GM23248 (cell line): Measurements from ENCODE around the gene AOC3. TPM values are rescaled to one million over a fixed set of nuclear protein-coding genes. Genes with fewer than 3 reads are reported as not detected.
A peak's percentile ranks its signal among the peaks of the same experiment; 100 is the strongest.

ENCODE experiments used
- DNase-seq: peaks from one replicate; pipeline ENCODE4 v3.0.0-alpha.2; 2015
- H2AFZ ChIP-seq: fragments of 200-600 bp; sonication (generic); 2 replicates; pipeline ENCODE4 v1.6.1; 2016; ENCODE audit warnings: antibody characterized with exemption
- H3F3A ChIP-seq: fragments of 200-600 bp; sonication (generic); 2 replicates; pipeline ENCODE4 v1.6.1; 2016; ENCODE audit warnings: mild to moderate bottlenecking, antibody characterized with exemption, mixed run types; ENCODE audit not compliant: insufficient read depth
- H3K27ac ChIP-seq: fragments of 200-600 bp; sonication (generic); 2 replicates; pipeline ENCODE4 v1.5.1; 2016; ENCODE audit warnings: mild to moderate bottlenecking
- H3K27me3 ChIP-seq: fragments of 200-600 bp; sonication (generic); replicated peaks from 2 replicates; pipeline ENCODE4 v1.6.1; 2016; ENCODE audit warnings: mild to moderate bottlenecking; ENCODE audit not compliant: insufficient read depth
- H3K36me3 ChIP-seq: fragments of 200-600 bp; sonication (generic); 2 replicates; pipeline ENCODE4 v1.6.1; 2016; ENCODE audit warnings: low read depth, mild to moderate bottlenecking
- H3K4me1 ChIP-seq: fragments of 200-600 bp; sonication (generic); 2 replicates; pipeline ENCODE4 v1.6.1; 2016; ENCODE audit warnings: mild to moderate bottlenecking; ENCODE audit not compliant: insufficient read depth
- H3K4me2 ChIP-seq: fragments of 200-600 bp; sonication (generic); one replicate; pipeline ENCODE4 v1.6.1; 2016; ENCODE audit warnings: mild to moderate bottlenecking; ENCODE audit not compliant: unreplicated experiment
- H3K4me3 ChIP-seq: fragments of 200-600 bp; sonication (generic); 2 replicates; pipeline ENCODE4 v1.5.1; 2016; ENCODE audit warnings: mild to moderate bottlenecking
- H3K79me2 ChIP-seq: fragments of 200-600 bp; sonication (generic); 2 replicates; pipeline ENCODE4 v1.6.1; 2016; ENCODE audit warnings: mild to moderate bottlenecking; ENCODE audit not compliant: insufficient read depth
- H3K9ac ChIP-seq: fragments of 200-600 bp; sonication (generic); 2 replicates; pipeline ENCODE4 v1.6.1; 2016; ENCODE audit warnings: mild to moderate bottlenecking
- H3K9me2 ChIP-seq: fragments of 200-600 bp; sonication (generic); 2 replicates; pipeline ENCODE4 v1.6.1; 2016; ENCODE audit warnings: mixed run types, mild to moderate bottlenecking, moderate library complexity; ENCODE audit not compliant: insufficient read depth
- H3K9me3 ChIP-seq: fragments of 200-600 bp; sonication (generic); one replicate; pipeline ENCODE4 v1.6.1; 2017; ENCODE audit warnings: low read depth
- H4K20me1 ChIP-seq: fragments of 200-600 bp; sonication (generic); 2 replicates; pipeline ENCODE4 v1.6.0; 2016; ENCODE audit not compliant: insufficient read depth
- EZH2 ChIP-seq: fragments of 200-600 bp; sonication (generic); IDR thresholded peaks from 2 replicates; pipeline ENCODE4 v1.6.1; 2018; ENCODE audit warnings: antibody characterized with exemption, mild to moderate bottlenecking; ENCODE audit not compliant: insufficient read depth, poor library complexity, severe bottlenecking
- EZH2phosphoT487 ChIP-seq: fragments of 200-600 bp; sonication (generic); IDR thresholded peaks from 2 replicates; pipeline ENCODE4 v1.6.1; 2018; ENCODE audit warnings: antibody characterized with exemption, moderate library complexity, mild to moderate bottlenecking, low read depth; ENCODE audit not compliant: insufficient read depth
- WGBS, 2 experiments: methylation state at CpG; one replicate each; pipeline ENCODE4 v1.1.6; 2015 to 2017; ENCODE audit warnings: low lambda C conversion rate in 2 of 2, low coverage in 1 of 2; ENCODE audit errors: missing lambda C conversion rate in 2 of 2; 5-methylcytosine and 5-hydroxymethylcytosine counted together
- in situ Hi-C: fragments of 300-500 bp; cut with MboI; formaldehyde crosslinking; loops from 2 replicates; pipeline ENCODE4 v1.15.0; 2020
- polyA plus RNA-seq: library from polyadenylated mRNA; unstranded; fragments of >200 nt; fragmentation: Nextera tagmentation; extraction: Ambion mirVana; gene quantifications from 2 replicates; pipeline ENCODE4 v1.2.1, GENCODE V29; 2016
- total RNA-seq: library from RNA; depleted of rRNA; stranded (reverse); fragments of >200 nt; shearing (Covaris generic); gene quantifications from 2 replicates; pipeline ENCODE4 v1.2.3, GENCODE V29; 2014

The AOC3 gene
- total and polyA plus RNA-seq, 2 experiments from 2014 or later = 0.05 TPM; not detected in 1

DNA sequence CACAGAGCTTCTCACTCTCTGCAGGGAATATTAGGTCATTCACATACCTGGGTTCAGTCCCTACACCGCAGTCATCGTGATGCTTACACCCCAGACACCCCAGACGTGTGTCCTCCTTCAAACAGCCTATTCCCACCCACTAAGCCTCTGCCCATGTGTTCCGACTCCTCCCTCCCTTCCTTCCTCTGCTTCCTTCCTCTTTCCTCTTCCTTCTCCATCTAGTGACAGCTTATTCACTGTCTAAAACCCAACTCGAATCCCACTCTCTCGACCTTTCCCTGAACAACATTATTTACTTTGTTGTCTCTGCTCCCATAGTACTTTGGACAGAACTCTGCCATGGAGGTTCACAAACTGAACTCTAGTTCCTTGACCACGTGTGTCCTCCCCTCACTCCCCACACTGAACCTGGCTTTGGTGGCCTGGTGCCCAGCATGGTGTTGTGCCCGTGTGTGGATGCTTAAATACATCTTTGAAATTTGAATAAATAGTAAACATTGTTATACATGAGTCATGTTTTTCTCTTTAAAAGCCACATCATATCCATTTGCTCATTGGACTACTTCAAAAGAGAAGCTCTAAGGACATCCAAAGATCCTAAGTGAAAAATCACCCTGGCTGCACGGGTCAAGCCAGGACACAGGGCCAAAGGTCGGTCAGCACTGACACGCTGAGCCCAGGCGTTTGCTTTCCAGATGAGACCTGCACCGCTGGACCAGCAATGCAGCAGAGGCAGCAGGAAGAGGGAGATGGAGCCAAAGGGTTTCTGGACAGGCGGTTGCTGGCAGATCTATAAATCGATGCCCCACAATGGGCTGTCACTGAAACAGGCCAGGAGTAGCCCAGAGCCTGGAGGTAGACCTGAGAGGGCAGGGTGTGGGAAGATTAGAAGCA is 35.5 kb downstream of the AOC3 start:
- Histone ChIP-seq H4K20me1 (no peaks in the 10 kb centered on the region), H3K27ac (no peak overlapping the region), H2AFZ (no peak overlapping the region), H3K27me3 (no peaks in the 10 kb centered on the region), H3F3A (no peaks in the 10 kb centered on the region), H3K4me1 (peaks cover 4% of the 10 kb centered on the region; the same call in 1 of the 2 replicates), H3K9ac (no peak overlapping the region), H3K9me2 (no peaks in the 10 kb centered on the region), H3K4me3 (no peak overlapping the region), H3K36me3 (no peaks in the 10 kb centered on the region), H3K9me3 (no peaks in the 10 kb centered on the region), H3K4me2 (no peak overlapping the region), H3K79me2 (no peaks in the 10 kb centered on the region)
- no peak for TF ChIP-seq EZH2phosphoT487
- no peak for DNase-seq
- 54 to 59% methylated on average over 15 of the region's 15 CpGs for WGBS, 2 experiments
- in situ Hi-C loops = no loop called here

DNA sequence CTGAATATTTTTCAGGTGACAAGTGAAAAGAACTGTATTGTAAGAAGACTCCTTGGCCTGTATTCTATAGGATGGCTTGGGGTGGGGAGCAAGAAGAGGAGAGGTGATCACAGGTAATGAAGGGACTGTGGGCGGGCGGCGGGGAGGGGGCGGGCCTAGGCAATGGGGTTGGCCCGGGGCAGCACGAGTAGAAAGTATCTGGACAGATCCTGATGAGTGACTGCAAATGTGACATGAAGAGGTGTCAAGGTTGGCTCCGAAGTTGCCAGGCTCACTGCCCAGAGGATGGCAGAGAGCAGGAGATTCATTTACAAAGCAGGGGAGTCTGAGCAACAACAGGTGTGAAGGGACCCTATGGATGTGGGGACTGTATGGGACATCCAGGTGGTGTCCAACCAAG is 38.8 kb downstream of the AOC3 start:
- no peaks in the 10 kb centered on the region for H3K9me2 ChIP-seq
- no peaks in the 10 kb centered on the region for H3K27me3 ChIP-seq
- no peaks in the 10 kb centered on the region for H4K20me1 ChIP-seq
- TF ChIP-seq EZH2 (no peak), EZH2phosphoT487 (no peak)
- H3K4me3 ChIP-seq = no peak overlapping the region
- peaks cover 12% of the 10 kb centered on the region for H3K4me1 ChIP-seq
- peaks cover 8% of the 10 kb centered on the region; the same call in 1 of the 2 replicates for H3F3A ChIP-seq
- no peaks in the 10 kb centered on the region for H3K79me2 ChIP-seq
- in situ Hi-C loops = no loop called here
- no peaks in the 10 kb centered on the region for H3K9me3 ChIP-seq
- H3K36me3 ChIP-seq = no peaks in the 10 kb centered on the region
- no peak overlapping the region for H3K4me2 ChIP-seq
- no peak overlapping the region for H3K9ac ChIP-seq
- no peak for DNase-seq
- WGBS, 2 experiments = 67 to 74% methylated on average over 7 of the region's 7 CpGs
- no peak overlapping the region for H2AFZ ChIP-seq
- no peak overlapping the region for H3K27ac ChIP-seq

DNA sequence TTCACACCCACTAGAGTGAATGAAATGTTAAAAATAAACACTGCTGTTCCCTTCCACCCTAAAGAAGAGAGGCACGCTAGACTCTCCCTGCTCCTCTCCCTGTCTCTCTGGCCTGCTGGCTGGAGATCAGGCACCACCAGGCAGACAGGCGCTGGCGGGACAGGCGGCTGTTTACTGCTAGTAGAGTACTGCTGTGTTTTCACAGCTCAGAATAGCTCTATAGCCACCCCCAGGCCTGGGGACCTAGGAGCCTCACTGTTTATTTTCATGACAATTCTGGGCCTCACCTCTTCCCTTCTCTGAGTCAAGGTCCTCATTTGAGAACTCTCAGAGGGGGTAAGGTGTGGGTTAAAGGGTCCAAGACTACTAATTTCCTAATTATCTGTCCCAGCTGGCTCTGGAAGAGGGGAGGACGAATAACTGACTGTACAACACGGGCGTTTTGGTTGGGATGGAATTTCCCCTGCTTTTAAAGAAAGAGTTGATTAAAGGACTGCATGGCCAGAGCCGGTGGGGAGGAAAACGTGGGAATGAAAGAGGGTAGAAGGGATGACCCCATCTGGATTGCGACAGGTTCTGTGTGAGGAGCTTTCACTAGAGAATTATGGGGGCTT is 40.6 kb downstream of the AOC3 start:
- no peaks in the 10 kb centered on the region for H3K36me3 ChIP-seq
- peak overlapping the region; percentile 42 for H3K27ac ChIP-seq
- peaks cover 15% of the 10 kb centered on the region; the same call in 1 of the 2 replicates for H3F3A ChIP-seq
- no peak overlapping the region for H3K4me3 ChIP-seq
- peak overlapping the region; percentile 8 for H3K4me2 ChIP-seq
- no peaks in the 10 kb centered on the region for H3K79me2 ChIP-seq
- H2AFZ ChIP-seq = peak overlapping the region; percentile 63
- peak; percentile 65 for DNase-seq
- TF ChIP-seq EZH2 (no peak), EZH2phosphoT487 (no peak)
- H3K4me1 ChIP-seq = peaks cover 18% of the 10 kb centered on the region
- in situ Hi-C loops = no loop called here
- no peaks in the 10 kb centered on the region for H4K20me1 ChIP-seq
- no peaks in the 10 kb centered on the region for H3K27me3 ChIP-seq
- no peaks in the 10 kb centered on the region for H3K9me2 ChIP-seq
- WGBS, 2 experiments = 21 to 22% methylated on average over 10 of the region's 10 CpGs
- H3K9ac ChIP-seq = peak overlapping the region; percentile 41; the same call in 1 of the 2 replicates
- no peaks in the 10 kb centered on the region for H3K9me3 ChIP-seq

DNA sequence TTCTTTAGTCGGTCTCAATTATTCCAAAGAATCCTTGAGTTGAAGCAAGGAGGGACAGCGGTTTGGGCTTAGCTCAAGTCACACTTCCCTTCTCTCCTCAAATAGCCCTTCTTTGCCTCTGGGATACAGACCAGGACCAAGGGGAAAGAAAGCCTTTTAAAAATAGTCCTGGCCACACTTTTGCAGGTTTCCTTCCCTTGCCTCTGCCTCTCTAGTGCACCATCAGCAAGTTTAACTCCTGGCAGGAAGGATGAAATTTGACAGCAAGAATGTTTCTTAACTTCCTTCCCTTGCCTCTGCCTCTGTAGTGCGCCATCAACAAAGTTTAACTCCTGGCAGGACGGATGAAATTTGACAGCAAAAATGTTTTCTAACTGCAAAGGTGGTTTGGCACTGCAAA is 42.4 kb downstream of the AOC3 start:
- H2AFZ ChIP-seq = no peak overlapping the region
- H3F3A ChIP-seq = peaks cover 15% of the 10 kb centered on the region; the same call in 1 of the 2 replicates
- no peak overlapping the region for H3K4me3 ChIP-seq
- H3K4me1 ChIP-seq = peaks cover 18% of the 10 kb centered on the region
- no peaks in the 10 kb centered on the region for H3K27me3 ChIP-seq
- no peaks in the 10 kb centered on the region for H3K9me2 ChIP-seq
- H3K4me2 ChIP-seq = no peak overlapping the region
- H3K79me2 ChIP-seq = no peaks in the 10 kb centered on the region
- no peak overlapping the region for H3K27ac ChIP-seq
- no peaks in the 10 kb centered on the region for H4K20me1 ChIP-seq
- 29 to 39% methylated on average over 4 of the region's 4 CpGs for WGBS, 2 experiments
- H3K9ac ChIP-seq = no peak overlapping the region
- no peak for TF ChIP-seq EZH2
- DNase-seq = no peak
- no peaks in the 10 kb centered on the region for H3K36me3 ChIP-seq
- in situ Hi-C loops = no loop called here
- no peaks in the 10 kb centered on the region for H3K9me3 ChIP-seq
